Subcutaneous abdominal adipose tissue (tissue), 5 donors: Measurements from ENCODE around the gene RXRA.
A peak's percentile ranks its signal among the peaks of the same experiment; 100 is the strongest.

ENCODE experiments used
- H3K27ac ChIP-seq: one replicate; pipeline ENCODE4 v1.7.0; 2013; ENCODE audit warnings: low read depth, mild to moderate bottlenecking, inconsistent platforms, low read length, moderate library complexity
- H3K27me3 ChIP-seq, 5 donors: one replicate each; pipeline ENCODE4 v1.7.0; 2013; ENCODE audit warnings: low read length in 5 of 5, inconsistent platforms in 1 of 5; ENCODE audit not compliant: control insufficient read depth in 5 of 5, insufficient read depth in 4 of 5
- H3K36me3 ChIP-seq, 5 donors: one replicate each; pipeline ENCODE4 v1.7.0; 2013; ENCODE audit warnings: low read length in 5 of 5; ENCODE audit not compliant: control insufficient read depth in 5 of 5, insufficient read depth in 5 of 5
- H3K4me1 ChIP-seq, 5 donors: one replicate each; pipeline ENCODE4 v1.7.0; 2013; ENCODE audit warnings: low read length in 5 of 5, mild to moderate bottlenecking in 3 of 5, moderate library complexity in 1 of 5; ENCODE audit not compliant: control insufficient read depth in 5 of 5, insufficient read depth in 5 of 5
- H3K4me3 ChIP-seq, 5 donors: one replicate each; pipeline ENCODE4 v1.7.0; 2013; ENCODE audit warnings: low read length in 5 of 5, low read depth in 1 of 5
- H3K9ac ChIP-seq, 5 donors: one replicate each; pipeline ENCODE4 v1.7.0; 2013; ENCODE audit warnings: low read length in 5 of 5, mild to moderate bottlenecking in 4 of 5, moderate library complexity in 3 of 5
- H3K9me3 ChIP-seq, 5 donors: one replicate each; pipeline ENCODE4 v1.7.0; 2013; ENCODE audit warnings: low read length in 5 of 5; ENCODE audit not compliant: control insufficient read depth in 5 of 5
- donor health status: healthy.
- donor health status: healthy.
- donor health status: healthy.
- donor health status: healthy.
- donor health status: healthy.

The RXRA gene

GRCh38 chr9:134403292-134403681 lies 77.0 kb downstream of the RXRA start:
- H3K9ac ChIP-seq = peak overlapping the region in 3 of 5 donors; percentile 11 to 36 (median 21)
- peaks cover 0 to 9% (median 7%) of the 10 kb centered on the region in 5 donors for H3K36me3 ChIP-seq
- H3K27ac ChIP-seq = peak overlapping the region; percentile 86
- H3K4me3 ChIP-seq = peak overlapping the region in 2 of 5 donors; percentile 7 to 20
- H3K4me1 ChIP-seq = peaks cover 43 to 75% (median 70%) of the 10 kb centered on the region in 5 donors
- H3K9me3 ChIP-seq = peaks cover 0 to 8% (median 4%) of the 10 kb centered on the region in 5 donors
- H3K27me3 ChIP-seq = no peaks in the 10 kb centered on the region

DNA sequence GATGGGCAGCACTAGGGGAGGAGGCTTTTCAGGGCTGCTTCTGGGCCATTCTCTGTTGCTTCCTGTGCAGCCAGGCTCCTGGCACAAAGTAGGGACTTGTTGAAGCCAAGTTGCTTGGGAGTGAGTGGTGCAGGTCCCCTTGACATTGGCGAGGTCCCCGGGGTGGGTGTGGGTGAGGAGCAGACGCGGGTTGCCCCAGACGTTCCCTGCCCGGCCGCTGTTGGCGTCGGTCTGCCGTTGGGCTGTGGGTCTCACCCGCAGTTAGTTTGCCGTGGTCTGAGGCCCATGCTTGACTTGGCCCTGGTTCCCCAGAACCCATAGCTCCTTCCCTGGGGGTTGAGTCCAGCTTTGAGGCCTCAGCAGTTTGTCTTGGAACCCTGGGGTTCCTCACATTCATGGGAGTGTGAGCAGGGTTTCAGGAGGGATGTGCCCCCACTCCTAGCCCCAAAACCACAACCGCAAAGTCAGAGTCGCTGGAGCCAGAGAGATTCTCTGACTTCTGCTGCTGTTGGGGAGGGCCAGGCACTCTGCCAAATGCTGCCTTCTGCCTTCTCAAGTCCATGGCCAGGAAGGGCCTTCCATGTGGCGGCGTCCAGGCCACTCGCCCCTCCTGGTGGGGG lies 77.5 kb downstream of the RXRA start:
- H3K4me3 ChIP-seq = peak overlapping the region in 2 of 5 donors; percentile 12 to 20
- peaks cover 43 to 80% (median 70%) of the 10 kb centered on the region in 5 donors for H3K4me1 ChIP-seq
- H3K9ac ChIP-seq = peak overlapping the region in 4 of 5 donors; percentile 21 to 44 (median 35)
- peaks cover 0 to 7% (median 4%) of the 10 kb centered on the region in 5 donors for H3K9me3 ChIP-seq
- peak overlapping the region; percentile 86 for H3K27ac ChIP-seq
- H3K27me3 ChIP-seq = no peaks in the 10 kb centered on the region
- peaks cover 0 to 14% (median 11%) of the 10 kb centered on the region in 5 donors for H3K36me3 ChIP-seq

DNA sequence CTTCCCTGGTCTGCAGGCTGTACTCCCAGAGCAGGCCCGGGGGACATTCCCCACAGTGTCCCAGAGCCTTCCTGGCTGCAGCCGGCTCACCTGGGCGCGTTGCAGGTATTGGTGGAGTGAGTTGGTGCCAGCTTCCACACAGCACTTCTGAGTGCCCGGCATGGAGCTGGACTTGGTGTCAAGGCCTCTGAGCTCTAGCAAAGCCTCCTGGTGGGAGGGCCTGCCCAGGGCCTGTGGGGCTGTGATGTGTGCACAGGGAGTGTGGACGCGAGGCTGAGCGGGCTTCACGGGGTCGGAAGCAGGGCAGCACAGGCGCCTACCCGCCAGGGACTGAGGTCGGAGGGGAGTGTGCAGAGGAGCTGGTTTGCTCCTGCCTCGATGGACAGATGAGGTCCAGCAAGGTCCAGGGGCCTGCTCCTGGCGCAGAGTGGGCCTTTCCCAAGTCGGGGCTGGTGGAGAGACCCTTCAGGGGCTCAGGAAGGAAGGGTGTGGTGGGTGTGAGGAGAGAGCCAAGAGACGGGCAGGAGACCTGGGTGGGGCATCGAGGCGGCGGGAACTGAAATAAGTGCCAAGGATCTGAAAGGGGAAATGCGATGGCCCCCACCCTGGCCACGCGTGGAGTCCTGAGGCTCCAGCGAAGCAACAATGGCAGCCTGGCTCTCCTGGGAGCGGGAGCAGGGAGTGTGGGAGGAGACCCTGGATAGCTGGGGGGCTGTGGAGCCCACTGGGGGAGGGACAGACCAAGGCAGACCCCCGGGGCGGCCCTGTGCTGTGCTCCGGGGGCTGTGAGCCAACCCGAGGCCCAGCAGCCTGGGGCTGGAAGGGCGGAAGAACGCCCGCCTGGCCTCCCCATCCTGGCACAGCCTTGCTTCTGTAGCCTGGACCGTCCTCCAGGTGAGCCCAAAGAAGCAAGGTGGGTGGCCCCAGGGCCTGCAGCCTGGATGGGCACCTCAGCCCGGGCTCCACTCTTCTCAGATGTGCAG lies 78.4 kb downstream of the RXRA start:
- peak overlapping the region in 4 of 5 donors; percentile 26 to 66 (median 50) for H3K9ac ChIP-seq
- H3K27me3 ChIP-seq = no peaks in the 10 kb centered on the region
- peak overlapping the region in 2 of 5 donors; percentile 12 to 14 for H3K4me3 ChIP-seq
- peak overlapping the region; percentile 86 for H3K27ac ChIP-seq
- H3K4me1 ChIP-seq = peaks cover 44 to 89% (median 78%) of the 10 kb centered on the region in 5 donors
- no peaks in the 10 kb centered on the region for H3K9me3 ChIP-seq
- peaks cover 0 to 23% (median 16%) of the 10 kb centered on the region in 5 donors for H3K36me3 ChIP-seq

GRCh38 chr9:134405527-134405926 lies 79.3 kb downstream of the RXRA start:
- peak overlapping the region in 1 of 5 donors; percentile 13 for H3K4me3 ChIP-seq
- no peaks in the 10 kb centered on the region for H3K27me3 ChIP-seq
- H3K27ac ChIP-seq = peak overlapping the region; percentile 86
- H3K9me3 ChIP-seq = no peaks in the 10 kb centered on the region
- H3K36me3 ChIP-seq = peaks cover 0 to 31% (median 22%) of the 10 kb centered on the region in 5 donors
- H3K9ac ChIP-seq = peak overlapping the region in 2 of 5 donors; percentile 57 to 59
- peaks cover 47 to 91% (median 87%) of the 10 kb centered on the region in 5 donors for H3K4me1 ChIP-seq

DNA sequence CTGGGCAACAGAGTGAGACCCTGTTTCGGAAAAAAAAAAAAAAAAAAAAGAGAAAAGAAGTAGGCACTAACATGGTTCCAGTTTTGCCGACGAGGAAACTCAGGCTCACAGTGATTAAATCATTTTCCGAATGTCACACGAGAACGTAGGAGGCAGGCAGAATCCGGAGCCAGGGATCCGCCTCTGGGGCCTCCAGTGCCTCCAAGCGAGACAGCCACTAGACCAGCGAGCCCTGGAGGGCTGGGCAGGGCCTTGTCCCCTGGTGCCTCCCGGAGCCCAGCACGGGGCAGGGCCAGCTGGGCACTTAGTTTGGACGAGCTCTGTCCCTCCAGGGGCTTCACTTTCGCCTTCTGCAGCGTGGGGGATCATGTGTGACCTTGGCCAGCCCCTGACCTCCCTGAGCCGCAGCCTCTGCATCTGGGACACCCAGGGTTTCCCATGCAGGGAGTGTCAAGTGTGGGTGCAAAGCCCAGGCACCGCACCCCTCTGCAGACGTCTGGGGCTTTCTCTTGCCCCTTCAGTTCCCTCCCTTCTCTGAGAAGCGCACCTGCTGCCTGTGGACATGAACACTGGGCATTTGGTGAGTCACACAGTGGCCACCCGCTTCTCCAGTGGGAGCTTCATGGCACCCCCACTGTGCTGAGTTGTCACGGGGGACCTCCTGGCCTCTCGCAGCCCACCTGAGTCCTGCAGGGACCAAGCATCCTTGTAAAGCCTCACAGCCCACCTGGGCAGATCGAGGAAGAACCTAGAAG lies 80.3 kb downstream of the RXRA start:
- H3K4me3 ChIP-seq = peak overlapping the region; percentile 7 to 50 (median 47)
- H3K9ac ChIP-seq = peak overlapping the region in 4 of 5 donors; percentile 11 to 71 (median 44)
- H3K9me3 ChIP-seq = no peaks in the 10 kb centered on the region
- H3K36me3 ChIP-seq = peaks cover 0 to 35% (median 22%) of the 10 kb centered on the region in 5 donors
- peaks cover 53 to 98% (median 97%) of the 10 kb centered on the region in 5 donors for H3K4me1 ChIP-seq
- H3K27ac ChIP-seq = peak overlapping the region; percentile 86
- no peaks in the 10 kb centered on the region for H3K27me3 ChIP-seq

DNA sequence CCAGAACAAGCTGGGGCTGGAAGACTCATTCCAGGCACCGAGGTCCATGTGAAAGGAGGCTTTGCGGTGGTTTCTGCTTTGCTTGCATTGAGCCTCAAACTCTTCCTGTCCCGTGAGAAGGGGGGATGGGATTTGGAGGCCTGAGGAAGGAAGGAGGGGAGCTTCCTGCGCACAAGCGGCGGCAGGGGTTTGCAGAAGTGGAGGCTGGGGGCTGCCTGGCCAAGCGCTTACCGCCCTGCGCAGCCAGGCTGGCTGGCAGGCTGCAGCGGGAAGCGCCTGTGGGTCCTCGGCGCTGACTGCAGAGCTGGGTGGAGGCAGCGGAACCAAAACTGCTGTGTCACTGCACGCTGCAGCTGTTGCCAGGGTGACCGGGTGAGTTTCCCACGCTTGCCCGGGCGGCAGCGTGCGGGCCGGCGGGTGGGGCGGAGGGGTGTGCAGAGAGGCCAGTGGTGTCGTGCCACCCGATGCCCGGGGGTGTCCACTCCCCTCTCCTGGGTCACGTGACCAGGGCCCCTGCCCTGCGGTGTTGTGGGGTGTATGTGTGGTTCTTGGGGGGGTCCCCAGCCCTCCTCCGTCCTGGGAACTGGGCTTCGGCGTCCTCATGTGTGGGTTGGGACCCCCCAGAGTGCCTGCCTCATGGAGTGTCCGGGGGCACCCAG lies 81.0 kb downstream of the RXRA start:
- peak overlapping the region in 2 of 5 donors; percentile 43 to 71 for H3K9ac ChIP-seq
- H3K27ac ChIP-seq = peak overlapping the region; percentile 86
- peak overlapping the region; percentile 7 to 50 (median 47) for H3K4me3 ChIP-seq
- H3K9me3 ChIP-seq = no peaks in the 10 kb centered on the region
- H3K36me3 ChIP-seq = peaks cover 0 to 30% (median 19%) of the 10 kb centered on the region in 5 donors
- no peaks in the 10 kb centered on the region for H3K27me3 ChIP-seq
- peaks cover 58 to 100% (median 100%) of the 10 kb centered on the region in 5 donors for H3K4me1 ChIP-seq

- peaks cover 0 to 35% (median 22%) of the 10 kb centered on the region in 5 donors for H3K36me3 ChIP-seq
- H3K4me3 ChIP-seq = no peak overlapping the region
- H3K27ac ChIP-seq = peak overlapping the region; percentile 86
- H3K4me1 ChIP-seq = peaks cover 58 to 100% (median 100%) of the 10 kb centered on the region in 5 donors
- no peaks in the 10 kb centered on the region for H3K9me3 ChIP-seq
- peak overlapping the region in 1 of 5 donors; percentile 44 for H3K9ac ChIP-seq
- H3K27me3 ChIP-seq = no peaks in the 10 kb centered on the region
These were observed 82.1 kb downstream of the RXRA start for GRCh38 chr9:134408389-134408788.

DNA sequence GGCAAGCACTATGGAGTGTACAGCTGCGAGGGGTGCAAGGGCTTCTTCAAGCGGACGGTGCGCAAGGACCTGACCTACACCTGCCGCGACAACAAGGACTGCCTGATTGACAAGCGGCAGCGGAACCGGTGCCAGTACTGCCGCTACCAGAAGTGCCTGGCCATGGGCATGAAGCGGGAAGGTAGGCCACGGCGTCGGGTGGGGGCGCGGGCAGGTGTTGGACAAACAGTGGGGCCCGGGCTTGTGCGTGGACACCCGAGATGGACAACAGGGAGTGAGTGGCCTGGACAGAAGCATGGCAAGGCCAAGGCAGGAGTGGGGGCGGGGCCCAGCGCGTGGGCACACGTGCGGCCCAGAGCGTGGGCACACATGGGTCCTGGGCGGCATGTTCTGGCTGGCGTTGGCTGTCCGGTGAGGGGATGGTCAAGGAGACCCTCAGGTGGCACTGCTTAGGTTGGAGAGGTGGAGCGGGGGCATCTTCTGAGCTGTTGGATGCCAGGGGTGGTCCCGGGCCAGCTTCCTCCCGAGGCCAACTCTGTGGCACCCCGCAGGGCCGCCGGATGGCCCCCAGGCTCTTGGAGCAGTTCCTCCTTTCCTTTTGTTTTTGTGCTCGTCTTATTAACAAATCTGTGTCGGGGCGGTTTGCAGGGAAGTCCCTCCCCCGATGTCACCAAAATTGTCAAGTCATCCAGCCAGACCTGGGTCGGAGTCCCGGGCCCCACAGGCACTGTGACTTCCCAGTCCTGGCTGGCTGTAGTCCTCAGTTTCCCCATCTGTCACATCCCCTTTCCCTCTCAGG lies 82.9 kb downstream of the RXRA start:
- Histone ChIP-seq H3K27ac (peak overlapping the region; percentile 86), H3K4me1 (peaks cover 51 to 100% (median 100%) of the 10 kb centered on the region in 5 donors)

More for the DNA sequence above, 82.9 kb downstream of the RXRA start:
- H3K36me3 ChIP-seq = peaks cover 0 to 42% (median 23%) of the 10 kb centered on the region in 5 donors
- no peaks in the 10 kb centered on the region for H3K9me3 ChIP-seq
- no peaks in the 10 kb centered on the region for H3K27me3 ChIP-seq
- no peak overlapping the region for H3K4me3 ChIP-seq
- peak overlapping the region in 1 of 5 donors; percentile 19 for H3K9ac ChIP-seq
